ENCODE data around the gene SLC19A3. TPM values are rescaled to one million over a fixed set of nuclear protein-coding genes. Genes with fewer than 3 reads are reported as not detected.

Gene SLC19A3
- total and polyA plus RNA-seq, 2 of the 4 experiments (the other 2 are of a cell fraction): under 0.01 TPM; not detected in 1

DNA sequence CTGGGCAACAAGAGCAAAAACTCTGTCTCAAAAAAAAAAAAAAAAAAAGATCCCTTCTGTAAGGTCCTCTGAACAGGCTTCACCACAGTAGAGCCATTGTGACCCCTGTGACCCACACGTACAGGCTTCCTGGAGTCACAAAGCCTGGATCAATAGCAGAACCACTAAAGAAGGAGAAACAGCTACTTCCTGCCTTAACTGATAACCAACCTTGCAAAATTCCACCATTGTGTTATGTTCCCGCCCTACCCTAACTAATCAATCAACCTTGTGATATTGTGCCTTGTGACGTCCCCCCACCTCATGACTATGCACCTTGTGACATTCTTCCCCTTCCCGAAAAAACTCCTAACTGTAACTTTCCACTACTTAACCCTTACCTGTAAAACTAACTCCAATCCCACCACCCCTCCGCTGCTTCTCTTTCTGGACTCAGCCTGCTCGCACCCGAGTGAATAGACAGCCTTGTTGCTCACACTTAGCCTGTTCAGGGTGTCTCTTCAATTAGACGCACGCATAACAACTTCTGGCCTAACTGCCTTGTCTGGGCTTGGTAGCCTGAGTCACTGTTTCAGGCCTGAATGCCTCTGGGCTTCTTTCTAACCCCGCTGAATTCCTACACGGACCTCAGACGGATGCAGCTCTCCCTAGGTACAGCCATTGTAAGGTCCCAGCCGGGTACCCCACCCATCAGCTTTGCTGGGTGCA, 41.7 kb upstream of the SLC19A3 start:
- H2AFZ ChIP-seq (replicated peaks; ENCODE audit: low read length, poor library complexity): no peak overlapping the region
- H3K9ac ChIP-seq (ENCODE audit: low read depth, low read length): no peak overlapping the region
- dilution Hi-C loops (cut with HindIII; ENCODE audit: low sequenced_read_pairs, unreplicated experiment): no loop called here
- no peak overlapping the region for H4K5ac ChIP-seq (ENCODE audit: low read depth, low read length)
- no peak overlapping the region for H2BK5ac ChIP-seq (ENCODE audit: low read depth, low read length, poor library complexity, severe bottlenecking)
- intact Hi-C loops (cut with micrococcal nuclease): no loop called here
- no TSS peak for BruUV-seq (replicated peaks)
- no peak overlapping the region for H2BK120ac ChIP-seq (ENCODE audit: low read depth, low read length)
- no peak overlapping the region for H3K23ac ChIP-seq (ENCODE audit: low read depth, low read length)
- no peaks in the 10 kb centered on the region for H3K9me3 ChIP-seq (ENCODE audit: control insufficient read depth, insufficient read depth, low read length)
- H2BK15ac ChIP-seq (ENCODE audit: low read depth, low read length): no peak overlapping the region
- no peak overlapping the region for H3K56ac ChIP-seq (ENCODE audit: extremely low read depth, insufficient read depth, low read length)
- H3K18ac ChIP-seq (ENCODE audit: low read depth, low read length): no peak overlapping the region
- H3K27me3 ChIP-seq (ENCODE audit: control insufficient read depth, insufficient read depth, low read length): no peaks in the 10 kb centered on the region
- H2BK20ac ChIP-seq (ENCODE audit: low read depth, low read length): no peak overlapping the region
- no peak for ATAC-seq (ENCODE audit: low read depth)
- no peaks in the 10 kb centered on the region for H3K4me1 ChIP-seq (ENCODE audit: control insufficient read depth, insufficient read depth, low read length)
- no peak overlapping the region for H4K91ac ChIP-seq (ENCODE audit: insufficient read depth, low read depth, low read length)
- no peaks in the 10 kb centered on the region for H3K79me1 ChIP-seq (ENCODE audit: low read depth in 1 of 2, low read length in 2 of 2)
- no peak overlapping the region for H3K4me2 ChIP-seq (ENCODE audit: low read depth, low read length)
- no peak for DNase-seq
- in situ Hi-C loops (cut with MboI; ENCODE audit: low sequenced_read_pairs): loop anchor here (10.0 kb wide), 2 partner anchors 285 to 625 kb away; partner anchors contain the start of gene AGFG1
- H3K4me3 ChIP-seq (ENCODE audit: insufficient read depth, low read depth, low read length): no peak overlapping the region
- no peak overlapping the region for H3K14ac ChIP-seq (replicated peaks; ENCODE audit: low read depth, low read length)
- H4K8ac ChIP-seq (ENCODE audit: low read depth in 2 of 2, low read length in 2 of 2): no peak overlapping the region
- H3K36me3 ChIP-seq (ENCODE audit: control insufficient read depth, insufficient read depth, low read length): no peaks in the 10 kb centered on the region
- no peak overlapping the region for H2AK9ac ChIP-seq (replicated peaks; ENCODE audit: low read depth, low read length, poor library complexity)
- no peak overlapping the region for H2AK5ac ChIP-seq (ENCODE audit: low read depth, low read length)
- 61 to 100% methylated on average over 2 to 8 of the region's 13 CpGs for WGBS, 2 experiments (ENCODE audit: extremely low coverage in 2 of 2, insufficient read length in 1 of 2)
- no peaks in the 10 kb centered on the region for H3K9me1 ChIP-seq (ENCODE audit: insufficient read depth, low read length)
- no peak overlapping the region for H3K27ac ChIP-seq (ENCODE audit: insufficient read depth, low read length)
- H3K4ac ChIP-seq (ENCODE audit: low read depth, low read length): no peak overlapping the region
- TF ChIP-seq, protein P1, sequence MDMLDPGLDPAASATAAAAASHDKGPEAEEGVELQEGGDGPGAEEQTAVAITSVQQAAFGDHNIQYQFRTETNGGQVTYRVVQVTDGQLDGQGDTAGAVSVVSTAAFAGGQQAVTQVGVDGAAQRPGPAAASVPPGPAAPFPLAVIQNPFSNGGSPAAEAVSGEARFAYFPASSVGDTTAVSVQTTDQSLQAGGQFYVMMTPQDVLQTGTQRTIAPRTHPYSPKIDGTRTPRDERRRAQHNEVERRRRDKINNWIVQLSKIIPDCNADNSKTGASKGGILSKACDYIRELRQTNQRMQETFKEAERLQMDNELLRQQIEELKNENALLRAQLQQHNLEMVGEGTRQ (IDR thresholded peaks at IDR 0.05; ENCODE audit: low read depth, low read length): no peak
- TF ChIP-seq SMC3 (IDR thresholded peaks at IDR 0.05; ENCODE audit: low read depth, low read length): no peak
- TF ChIP-seq, protein P2, sequence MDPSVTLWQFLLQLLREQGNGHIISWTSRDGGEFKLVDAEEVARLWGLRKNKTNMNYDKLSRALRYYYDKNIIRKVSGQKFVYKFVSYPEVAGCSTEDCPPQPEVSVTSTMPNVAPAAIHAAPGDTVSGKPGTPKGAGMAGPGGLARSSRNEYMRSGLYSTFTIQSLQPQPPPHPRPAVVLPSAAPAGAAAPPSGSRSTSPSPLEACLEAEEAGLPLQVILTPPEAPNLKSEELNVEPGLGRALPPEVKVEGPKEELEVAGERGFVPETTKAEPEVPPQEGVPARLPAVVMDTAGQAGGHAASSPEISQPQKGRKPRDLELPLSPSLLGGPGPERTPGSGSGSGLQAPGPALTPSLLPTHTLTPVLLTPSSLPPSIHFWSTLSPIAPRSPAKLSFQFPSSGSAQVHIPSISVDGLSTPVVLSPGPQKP (IDR thresholded peaks at IDR 0.05; ENCODE audit: borderline replicate concordance, low read depth, low read length): no peak
- no peak for TF ChIP-seq CEBPB (IDR thresholded peaks at IDR 0.05; ENCODE audit: low read depth, low read length)
- TF ChIP-seq RAD21 (IDR thresholded peaks at IDR 0.05; ENCODE audit: low read length): no peak
- TF ChIP-seq RCOR1 (IDR thresholded peaks at IDR 0.05; ENCODE audit: insufficient replicate concordance, low read length): no peak
- no peak for TF ChIP-seq MXI1 (IDR thresholded peaks at IDR 0.05; ENCODE audit: borderline replicate concordance, low read depth, low read length)
- TF ChIP-seq NFE2L2 (IDR thresholded peaks at IDR 0.05; ENCODE audit: low read depth, low read length): no peak
- TF ChIP-seq CHD1 (IDR thresholded peaks at IDR 0.05; ENCODE audit: low read depth, low read length): no peak
- POLR2A ChIA-PET (ENCODE audit: unreplicated experiment): no interaction called here
- no peaks in the 10 kb centered on the region for H4K20me1 ChIP-seq (ENCODE audit: insufficient read depth, low read length)
- CTCF ChIA-PET: no interaction called here
